ENCODE data around the gene SCNN1A. TPM values are rescaled to one million over a fixed set of nuclear protein-coding genes. Genes with fewer than 3 reads are reported as not detected.
A peak's percentile ranks its signal among the peaks of the same experiment; 100 is the strongest.

Gene SCNN1A
- total and polyA plus RNA-seq, 2 of the 13 experiments (the other 11 are each of a cell fraction or from before 2014, with no cell fraction given): 1.5 to 14.6 TPM

- no peak for TF ChIP-seq DBP (CRISPR knock-in tag; IDR thresholded peaks at IDR 0.05; ENCODE audit: not compliant biosample characterization)
- no peak for TF ChIP-seq ETV6 (CRISPR knock-in tag; conservative IDR thresholded peaks at IDR 0.05)
- TF ChIP-seq KAT8 (CRISPR knock-in tag; IDR thresholded peaks at IDR 0.05): peak; percentile 60; the same call in 1 of the 2 replicates
- TF ChIP-seq ZMYM3 (CRISPR knock-in tag; IDR thresholded peaks at IDR 0.05): peak; percentile 79; the same call in 1 of the 2 replicates
- TF ChIP-seq CREB3 (CRISPR knock-in tag; IDR thresholded peaks at IDR 0.05): peak; percentile 36; the same call in 1 of the 2 replicates
- no peak for TF ChIP-seq SCMH1 (CRISPR knock-in tag; IDR thresholded peaks at IDR 0.05; ENCODE audit: borderline replicate concordance)
- TF ChIP-seq KDM5B (CRISPR knock-in tag; IDR thresholded peaks at IDR 0.05; ENCODE audit: borderline replicate concordance): peak; percentile 40; the same call in 1 of the 2 replicates
- no peak for TF ChIP-seq CSRNP1 (CRISPR knock-in tag; IDR thresholded peaks at IDR 0.05)
- no peak for TF ChIP-seq HNF4A (CRISPR knock-in tag; IDR thresholded peaks at IDR 0.05)
- peak; percentile 34 for TF ChIP-seq ZNF292 (CRISPR knock-in tag; IDR thresholded peaks at IDR 0.05; ENCODE audit: borderline replicate concordance, low read depth)
- TF ChIP-seq NFE2 (CRISPR knock-in tag; IDR thresholded peaks at IDR 0.05): no peak
- no peak for TF ChIP-seq GMEB1 (CRISPR knock-in tag; IDR thresholded peaks at IDR 0.05; ENCODE audit: borderline replicate concordance)
- no peak for TF ChIP-seq ARID2 (CRISPR knock-in tag; IDR thresholded peaks at IDR 0.05; ENCODE audit: borderline replicate concordance)
- TF ChIP-seq HDAC2 (CRISPR knock-in tag; IDR thresholded peaks at IDR 0.05): peak; percentile 47
- TF ChIP-seq ZNF577 (CRISPR knock-in tag; IDR thresholded peaks at IDR 0.05; ENCODE audit: borderline replicate concordance, low read depth): no peak
- TF ChIP-seq KLF12 (CRISPR knock-in tag; IDR thresholded peaks at IDR 0.05; ENCODE audit: borderline replicate concordance): no peak
- peak; percentile 83 for TF ChIP-seq POLR2G (IDR thresholded peaks at IDR 0.05; ENCODE audit: low read depth, low read length)
- peak; percentile 35; the same call in 1 of the 2 replicates for TF ChIP-seq GATA4 (IDR thresholded peaks at IDR 0.05; ENCODE audit: borderline replicate concordance, low read depth)
- no peak; the same call in 1 of the 2 replicates for TF ChIP-seq ZNF761 (CRISPR knock-in tag; conservative IDR thresholded peaks at IDR 0.05)
- peak; percentile 61 for TF ChIP-seq ZNF331 (CRISPR knock-in tag; IDR thresholded peaks at IDR 0.05)
- TF ChIP-seq ZNF792 (CRISPR knock-in tag; IDR thresholded peaks at IDR 0.05): 0 out of 2 replicates have a peak, but pooled peaks have one; percentile 22
- no peak for TF ChIP-seq IRF2 (CRISPR knock-in tag; IDR thresholded peaks at IDR 0.05)
- no peak for TF ChIP-seq ATF1 (CRISPR knock-in tag; IDR thresholded peaks at IDR 0.05)
- no peak; the same call in 1 of the 2 replicates for TF ChIP-seq SOX5 (CRISPR knock-in tag; IDR thresholded peaks at IDR 0.05; ENCODE audit: borderline replicate concordance)
- peak; percentile 57; the same call in 1 of the 2 replicates for TF ChIP-seq THAP11 (CRISPR knock-in tag; IDR thresholded peaks at IDR 0.05)
Observed at GRCh38 chr12:6341417-6342139, 33.8 kb downstream of the SCNN1A start, which contains the start of gene TNFRSF1A (continued).

Data from HepG2 (cell line).